GM12875 (cell line): ENCODE measurements around the gene NACC2.

Source experiments
- H3K4me3 ChIP-seq: one replicate; pipeline ENCODE4 v1.5.1; 2011; ENCODE audit warnings: low read depth, low read length, control low read depth
- TF ChIP-seq, protein P1 (sequence below): IDR thresholded peaks from 2 replicates; pipeline ENCODE4 v1.5.1; 2011; ENCODE audit warnings: low read depth, mild to moderate bottlenecking, control low read depth, inconsistent platforms, low read length, moderate library complexity, borderline replicate concordance; ENCODE audit not compliant: insufficient read depth

NACC2 gene

DNA sequence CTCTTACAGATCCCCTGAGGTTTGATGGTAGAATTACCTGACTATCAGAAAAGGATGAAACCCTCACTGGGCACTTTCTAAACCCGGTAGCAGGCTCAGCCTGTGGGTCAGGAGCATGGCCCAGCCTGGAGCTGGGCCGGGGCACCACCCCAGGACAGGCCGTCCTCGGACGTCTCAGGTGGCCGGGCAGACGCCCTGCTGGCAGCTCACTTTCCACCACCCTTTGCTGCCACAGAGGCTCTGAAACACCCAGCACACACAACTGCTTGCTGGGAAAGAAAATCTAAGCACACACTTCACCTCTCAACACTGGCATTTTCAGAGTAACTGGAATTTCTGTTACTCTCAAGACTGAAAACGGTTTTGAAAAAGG lies 138.3 kb downstream of the NACC2 start:
- no peak overlapping the region for H3K4me3 ChIP-seq
- TF ChIP-seq, protein P1, sequence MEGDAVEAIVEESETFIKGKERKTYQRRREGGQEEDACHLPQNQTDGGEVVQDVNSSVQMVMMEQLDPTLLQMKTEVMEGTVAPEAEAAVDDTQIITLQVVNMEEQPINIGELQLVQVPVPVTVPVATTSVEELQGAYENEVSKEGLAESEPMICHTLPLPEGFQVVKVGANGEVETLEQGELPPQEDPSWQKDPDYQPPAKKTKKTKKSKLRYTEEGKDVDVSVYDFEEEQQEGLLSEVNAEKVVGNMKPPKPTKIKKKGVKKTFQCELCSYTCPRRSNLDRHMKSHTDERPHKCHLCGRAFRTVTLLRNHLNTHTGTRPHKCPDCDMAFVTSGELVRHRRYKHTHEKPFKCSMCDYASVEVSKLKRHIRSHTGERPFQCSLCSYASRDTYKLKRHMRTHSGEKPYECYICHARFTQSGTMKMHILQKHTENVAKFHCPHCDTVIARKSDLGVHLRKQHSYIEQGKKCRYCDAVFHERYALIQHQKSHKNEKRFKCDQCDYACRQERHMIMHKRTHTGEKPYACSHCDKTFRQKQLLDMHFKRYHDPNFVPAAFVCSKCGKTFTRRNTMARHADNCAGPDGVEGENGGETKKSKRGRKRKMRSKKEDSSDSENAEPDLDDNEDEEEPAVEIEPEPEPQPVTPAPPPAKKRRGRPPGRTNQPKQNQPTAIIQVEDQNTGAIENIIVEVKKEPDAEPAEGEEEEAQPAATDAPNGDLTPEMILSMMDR, result no peak
